DMS53 treated with DMSO at 0.1 percent for 48 hours (cell line): Measurements from ENCODE around the gene AVEN.
"Not testable (repeated sequence)": the region's sequence is repeated elsewhere in the genome, so short reads cannot be mapped to it uniquely, and the experiment has no call there.

Experiments used
- DNase-seq: peaks from one replicate; lab custom pipeline; 2025; ENCODE audit not compliant: unreplicated experiment; lab: John Stamatoyannopoulos, UW

AVEN gene

DNA sequence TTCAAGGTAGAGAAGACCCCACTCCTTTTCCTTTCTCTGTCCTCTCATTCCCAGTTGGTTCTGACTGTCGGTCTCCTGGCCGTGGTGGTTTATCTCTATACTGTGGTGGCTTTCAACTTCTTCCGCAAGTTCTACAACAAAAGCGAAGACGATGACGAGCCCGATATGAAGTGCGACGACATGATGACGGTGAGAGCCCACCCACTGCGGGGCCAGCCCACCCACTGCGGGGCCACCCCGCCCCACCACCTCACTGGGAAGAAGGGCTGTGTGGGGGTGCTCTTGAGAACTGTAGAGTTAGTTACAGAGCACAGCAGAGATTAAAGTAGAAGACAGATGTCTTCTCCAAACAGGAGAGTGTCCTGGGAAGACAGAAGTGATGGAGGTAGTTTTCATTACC, 181.3 kb downstream of the AVEN start:
- DNase-seq = no peak

DNA sequence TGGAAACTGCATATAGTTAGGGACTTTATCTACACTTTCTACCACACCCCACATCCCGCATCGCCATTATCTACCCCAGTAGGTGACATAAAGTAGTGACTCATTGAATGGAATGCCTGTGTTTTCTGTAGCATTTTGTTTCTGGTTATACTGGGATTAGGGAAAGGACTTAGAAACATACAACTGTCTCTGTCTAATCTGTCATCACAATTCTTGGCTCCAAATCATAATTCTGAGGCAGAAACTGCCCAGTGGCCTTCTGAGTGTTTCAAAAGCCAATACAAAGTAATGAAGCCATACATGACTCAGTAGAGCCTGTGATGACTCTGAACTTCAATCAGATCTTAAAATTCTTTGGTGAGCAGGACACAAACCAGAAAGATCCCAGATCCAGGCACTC, 186.4 kb downstream of the AVEN start:
- no peak for DNase-seq

DNA sequence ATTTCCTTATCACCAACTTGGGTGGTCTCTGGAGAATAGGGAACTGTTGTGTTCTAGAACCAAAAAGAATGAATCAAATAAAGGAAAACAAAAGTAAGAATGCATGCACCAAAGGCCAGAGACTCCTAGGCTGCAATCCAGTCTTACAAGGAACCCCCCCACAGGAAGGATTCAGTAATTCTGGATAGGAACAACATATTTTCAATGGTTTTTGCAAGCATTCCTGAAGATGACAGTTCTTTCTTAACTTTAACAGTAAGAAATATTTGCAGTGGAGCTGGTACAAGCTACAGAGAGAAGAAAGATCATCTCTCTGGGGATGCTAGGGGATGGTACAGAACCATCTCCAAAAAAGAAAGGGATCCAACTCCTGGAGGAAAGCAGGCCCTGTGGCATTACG, 186.9 kb downstream of the AVEN start:
- DNase-seq = no peak

DNA sequence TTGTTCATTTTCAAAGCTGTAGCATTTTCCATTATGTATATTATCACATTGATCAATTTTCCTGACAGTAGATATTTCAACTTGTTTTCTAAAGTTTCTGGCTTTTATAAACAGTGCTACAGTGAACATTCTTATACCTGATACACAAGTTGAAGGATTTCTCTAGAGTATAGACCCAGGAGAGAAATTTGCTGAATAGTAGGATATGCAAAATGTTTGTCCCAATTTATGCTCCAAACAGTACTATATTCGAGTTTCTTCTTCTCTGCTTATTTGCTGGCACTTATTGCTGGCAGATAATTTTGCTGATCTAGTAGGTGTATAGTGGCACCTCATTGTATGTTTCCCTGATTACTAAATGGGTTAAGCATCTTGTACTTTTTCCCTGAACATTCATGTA, 187.9 kb downstream of the AVEN start:
- DNase-seq = no peak

DNA sequence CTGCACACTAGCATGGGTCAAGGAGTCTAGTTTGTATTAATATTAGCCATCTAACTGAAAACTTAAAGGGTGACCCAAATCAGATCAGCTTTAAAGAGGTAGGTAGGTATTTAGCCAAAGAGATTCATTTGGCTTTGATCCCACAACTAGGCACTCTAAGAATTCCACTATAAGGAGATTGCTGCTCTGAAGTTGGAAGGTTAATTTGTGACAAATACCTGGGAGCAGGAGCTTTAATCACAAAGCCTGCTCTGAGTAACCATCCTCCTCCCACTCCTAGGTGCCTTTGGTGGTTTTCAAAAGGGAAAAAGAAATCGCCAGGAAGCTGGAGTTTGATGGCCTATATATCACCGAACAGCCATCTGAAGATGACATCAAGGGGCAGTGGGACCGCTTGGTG, 191.0 kb downstream of the AVEN start:
- no peak for DNase-seq

DNA sequence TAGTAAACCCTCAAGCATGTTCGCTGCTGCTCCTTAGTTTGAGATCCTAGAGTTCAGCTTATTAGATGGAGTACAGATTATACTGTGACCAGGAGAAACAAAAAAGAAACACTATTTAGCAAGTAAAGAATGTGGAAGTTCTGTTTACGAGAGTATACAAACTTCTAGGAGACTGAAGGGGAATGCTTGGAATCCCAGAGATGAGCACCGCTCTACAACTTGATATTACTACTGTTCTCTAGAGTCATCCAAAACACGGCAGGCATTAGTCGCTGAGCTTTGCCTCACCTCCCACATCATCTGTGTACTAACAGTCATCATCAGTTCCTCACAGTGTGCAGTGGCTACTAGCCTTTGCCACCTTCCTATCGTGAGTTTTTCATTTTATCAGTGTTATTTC, 192.1 kb downstream of the AVEN start:
- DNase-seq = no peak

DNA sequence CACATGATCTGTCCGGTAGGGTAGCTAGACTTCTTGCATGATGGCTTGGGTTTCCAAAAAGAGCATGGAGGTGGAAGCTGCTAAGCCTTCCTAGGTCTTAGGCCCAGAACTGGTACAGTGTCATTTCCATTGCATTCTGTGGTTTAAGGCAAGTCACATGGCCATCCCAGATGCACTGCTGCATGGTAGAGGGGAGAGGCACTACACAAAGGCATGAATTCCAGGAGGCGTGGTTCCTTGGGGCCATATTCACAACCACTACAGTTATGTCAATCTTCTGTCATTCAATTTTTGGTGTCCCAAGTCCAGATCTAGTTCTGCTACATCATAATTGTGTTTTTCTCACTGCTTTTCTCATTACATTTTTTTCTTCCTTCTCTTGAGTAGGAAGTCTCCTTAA, 192.9 kb downstream of the AVEN start:
- DNase-seq = no peak

DNA sequence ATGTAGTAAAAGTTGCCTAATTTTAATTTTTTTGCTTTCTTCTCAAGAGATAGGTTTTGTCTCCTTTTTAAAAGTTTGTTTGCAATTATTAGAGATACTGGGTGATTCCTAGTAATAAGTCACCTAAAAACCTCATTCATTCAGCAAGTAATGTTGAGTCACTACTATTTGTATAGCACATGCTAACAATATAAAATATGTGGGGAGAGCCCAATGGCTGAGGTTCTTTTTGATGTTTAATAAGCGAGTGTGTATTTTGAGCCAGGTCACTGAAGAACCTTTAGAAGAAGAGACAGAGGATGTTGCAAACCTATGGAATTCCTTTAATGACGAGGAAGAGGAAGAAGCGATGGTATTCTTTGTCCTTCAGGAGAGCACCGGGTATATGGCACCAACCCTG, 194.4 kb downstream of the AVEN start:
- no peak for DNase-seq

DNA sequence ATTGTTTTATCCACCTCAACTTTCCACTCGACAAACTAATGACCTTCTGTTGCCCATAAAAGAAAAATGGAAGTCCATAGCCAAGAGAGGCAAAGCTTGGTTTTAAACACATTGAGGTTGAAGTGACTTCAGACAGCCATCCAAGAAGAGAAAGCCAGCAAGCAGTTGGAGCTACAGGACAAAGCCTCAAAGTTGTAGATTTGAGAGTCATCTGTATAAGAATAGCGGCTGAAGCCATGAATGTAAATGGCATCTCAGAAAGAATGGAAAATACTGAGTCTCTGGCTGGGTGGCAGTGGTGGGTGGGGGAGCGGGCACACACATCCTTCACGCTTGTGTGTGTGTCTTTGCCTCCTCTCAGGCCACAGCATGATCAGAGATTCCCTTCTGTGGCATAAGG, 194.8 kb downstream of the AVEN start:
- no peak for DNase-seq

DNA sequence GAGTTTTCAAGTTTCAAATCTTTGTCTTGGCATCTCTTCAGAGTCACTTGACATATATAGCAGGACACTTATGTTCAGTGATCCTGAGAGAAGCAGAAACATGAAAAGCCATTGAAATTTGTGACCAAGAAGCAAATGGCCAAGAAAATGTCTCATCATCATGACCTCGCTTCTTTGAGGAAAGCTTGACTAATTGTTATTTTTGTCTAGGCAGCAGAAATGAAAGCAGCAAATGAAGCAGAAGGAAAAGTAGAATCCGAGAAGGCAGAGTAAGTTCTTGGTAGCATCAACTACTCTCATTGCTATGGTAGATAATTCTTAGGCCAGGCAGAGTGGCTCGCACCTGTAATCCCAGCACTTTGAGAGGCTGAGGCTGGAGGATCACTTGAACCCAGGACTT, 198.4 kb downstream of the AVEN start:
- no peak for DNase-seq

DNA sequence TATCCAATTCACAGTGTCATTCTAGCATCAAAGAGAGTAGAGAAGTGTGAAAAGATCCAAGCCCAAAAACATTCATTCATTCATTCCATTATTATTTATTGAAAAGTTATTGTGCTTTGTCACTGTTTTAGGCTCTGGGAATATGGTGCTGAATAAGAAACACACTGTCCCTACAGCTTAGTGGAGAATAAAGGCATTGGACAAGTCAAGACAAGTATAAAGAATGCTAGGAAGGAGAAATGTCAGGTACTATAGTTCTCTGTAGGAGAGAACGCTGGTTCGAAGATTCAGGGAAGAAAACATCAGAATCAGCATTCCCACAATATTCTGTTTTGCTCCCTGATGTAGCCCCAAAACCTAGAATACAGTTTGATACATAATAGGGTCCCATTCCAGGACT, 199.5 kb downstream of the AVEN start:
- DNase-seq = no peak

DNA sequence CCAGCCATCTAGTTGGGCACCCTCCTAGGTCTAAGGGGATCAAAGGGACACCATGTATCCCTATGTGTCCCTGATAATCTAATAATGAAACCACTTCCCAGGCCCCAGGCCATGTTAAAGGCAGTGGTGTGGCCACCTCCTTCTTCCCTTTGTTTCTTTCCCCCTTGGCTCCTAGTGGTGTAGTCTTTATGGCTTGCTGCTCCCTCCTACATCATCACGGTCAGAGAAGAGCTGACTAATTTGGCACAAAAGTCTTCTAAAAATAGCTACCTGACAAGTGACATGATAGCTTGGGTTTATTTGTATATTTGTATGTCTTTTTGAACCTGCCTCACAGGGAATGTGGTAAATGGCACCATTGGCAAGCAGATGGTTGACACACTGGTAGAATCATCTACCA, 201.7 kb downstream of the AVEN start:
- no peak for DNase-seq

DNA sequence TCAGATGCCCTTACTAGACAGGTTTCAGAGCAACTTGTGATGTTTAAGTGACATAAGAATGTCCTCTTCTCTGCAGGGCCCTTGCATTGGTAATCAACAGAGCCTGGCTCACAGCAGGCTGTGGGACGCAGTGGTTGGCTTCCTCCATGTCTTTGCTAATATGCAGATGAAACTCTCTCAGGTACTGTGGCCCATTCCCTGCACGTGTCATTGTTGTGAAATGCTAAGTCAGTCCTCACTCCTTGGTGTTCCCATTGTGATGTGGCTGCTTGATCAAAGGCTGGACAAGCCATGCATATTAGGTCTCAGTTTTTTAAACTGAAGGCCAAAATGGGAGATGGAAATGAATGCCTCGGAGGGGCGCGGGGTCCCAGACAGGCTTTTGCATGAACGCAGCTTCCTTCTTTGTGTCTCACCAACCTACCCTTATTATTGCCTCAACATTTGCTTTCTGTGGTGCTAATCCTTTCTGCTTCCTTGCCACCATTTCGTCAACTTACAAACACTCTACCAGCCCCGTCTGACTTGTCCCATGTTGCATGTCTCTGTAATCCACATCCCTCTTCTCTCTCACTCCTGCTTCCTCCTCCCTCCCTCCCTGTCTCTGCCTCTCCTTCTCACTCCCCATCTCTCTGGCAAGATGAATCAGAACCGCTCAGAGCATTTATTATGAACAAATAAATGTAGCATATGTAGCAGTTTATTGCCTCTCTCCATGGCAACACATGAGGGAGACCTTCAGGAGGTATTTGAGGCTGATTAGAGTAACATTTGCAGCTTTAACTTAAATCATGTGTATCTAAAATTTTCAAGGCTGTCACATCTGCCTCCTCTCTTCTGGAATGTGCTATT, 203.9 kb downstream of the AVEN start:
- no peak for DNase-seq

DNA sequence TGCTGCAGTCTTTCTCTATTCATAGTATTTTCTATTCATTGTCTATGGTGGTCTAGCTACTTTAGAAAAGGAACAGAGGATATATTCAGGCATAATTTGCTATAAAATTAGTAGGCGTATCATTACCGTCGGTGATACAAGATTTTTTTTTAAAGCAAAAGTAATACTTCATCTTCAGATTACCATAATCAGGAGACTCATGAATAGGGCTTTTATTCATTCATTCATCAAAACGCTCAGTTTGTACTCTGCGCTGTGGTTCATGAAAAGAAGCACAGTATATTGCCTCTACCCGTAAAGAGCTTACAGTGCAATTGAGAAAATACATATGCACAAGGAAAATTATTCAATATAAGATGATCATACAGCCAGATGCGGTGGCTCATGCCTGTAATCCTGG, 207.4 kb downstream of the AVEN start:
- DNase-seq = no peak

DNA sequence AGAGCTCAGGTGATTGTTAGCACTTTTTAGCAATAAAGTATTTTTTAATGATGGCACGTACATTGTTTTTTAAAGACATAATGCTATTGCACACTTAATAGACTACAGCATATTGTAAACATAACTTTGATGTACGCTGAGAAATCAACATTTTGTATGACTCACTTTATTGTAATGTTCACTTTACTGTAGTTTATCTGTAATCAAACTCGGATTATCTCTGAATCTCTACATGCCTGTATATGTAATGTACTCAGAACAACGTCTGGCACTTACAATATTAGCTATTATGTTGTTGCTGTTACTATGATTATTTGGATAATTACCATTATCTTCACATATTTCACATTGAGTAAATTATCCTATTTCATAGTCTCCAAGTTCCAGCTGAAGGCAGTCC, 208.7 kb downstream of the AVEN start:
- DNase-seq = no peak

DNA sequence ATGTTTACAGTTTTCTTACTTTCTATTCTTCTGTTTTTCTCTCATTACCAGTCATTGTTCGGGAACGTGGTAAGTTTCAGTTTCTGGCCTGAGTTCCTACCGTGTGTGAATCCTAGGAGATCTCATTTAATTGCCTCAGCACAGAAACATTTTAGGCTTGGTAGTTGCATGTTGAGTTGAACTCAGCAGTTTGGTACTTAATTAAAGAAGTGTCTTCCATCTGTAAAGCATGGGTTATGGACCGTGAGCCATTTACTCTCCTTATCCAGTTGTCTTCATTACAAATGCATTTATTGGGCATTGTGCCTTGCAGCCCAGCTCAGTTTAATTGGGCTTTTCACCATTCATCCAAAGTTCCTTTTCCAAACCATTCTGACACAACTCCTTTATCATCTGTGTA, 212.8 kb downstream of the AVEN start:
- DNase-seq = no peak

DNA sequence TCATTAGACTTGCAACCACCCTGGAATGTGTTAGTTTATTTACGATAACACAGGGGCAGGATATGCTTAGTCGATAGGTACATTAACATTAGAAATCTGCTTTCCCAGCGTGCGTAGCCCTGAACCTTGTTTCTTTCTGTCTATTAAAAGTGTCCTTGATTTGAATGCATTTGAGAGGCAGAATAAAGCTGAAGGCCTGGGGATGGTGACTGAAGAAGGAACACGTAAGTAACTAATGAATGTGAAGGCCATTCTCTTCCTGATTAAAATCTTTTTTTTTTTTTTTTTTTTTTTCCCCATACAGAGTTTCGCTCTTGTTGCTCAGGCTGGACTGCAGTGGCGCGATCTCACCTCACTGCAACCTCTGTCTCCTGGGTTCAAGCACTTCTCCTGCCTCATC, 213.6 kb downstream of the AVEN start:
- no peak for DNase-seq

DNA sequence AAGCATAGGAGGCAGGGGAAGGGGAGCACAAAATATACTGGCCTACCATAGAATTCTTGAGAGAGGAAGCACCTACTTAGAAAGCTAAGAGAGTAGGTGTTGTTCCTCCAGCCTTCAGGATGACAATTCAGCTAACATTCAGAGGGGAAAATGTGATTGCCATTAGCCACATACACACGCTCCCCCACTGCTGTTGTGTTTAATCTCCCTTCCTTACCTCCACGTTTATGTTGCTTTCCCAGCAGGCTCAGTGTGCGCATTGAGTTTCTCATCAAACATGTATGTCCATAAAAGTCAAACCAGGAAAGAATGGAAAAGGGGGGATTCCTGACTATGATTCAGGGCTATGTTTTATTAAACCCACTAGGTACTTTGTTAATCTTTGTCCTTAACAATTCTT, 215.9 kb downstream of the AVEN start:
- no peak for DNase-seq

DNA sequence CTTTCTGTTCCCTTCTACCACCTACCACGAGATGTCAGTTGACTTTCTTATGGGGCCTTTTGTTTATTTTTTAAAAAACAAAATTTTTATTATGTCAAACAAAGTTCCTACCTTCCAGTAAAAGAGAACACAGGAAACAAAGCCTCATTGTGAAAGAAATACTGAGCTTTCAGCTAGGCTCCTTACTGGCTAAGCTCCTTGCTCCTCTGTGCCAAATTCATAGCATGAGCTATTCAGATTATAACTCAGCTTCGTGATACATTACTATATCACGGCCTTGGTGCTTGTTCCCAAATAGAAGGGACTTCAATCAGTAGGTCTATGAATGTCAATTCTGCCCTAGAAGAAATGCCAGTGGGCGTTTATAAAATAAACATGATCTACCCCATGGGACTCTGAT, 216.5 kb downstream of the AVEN start:
- DNase-seq = no peak

DNA sequence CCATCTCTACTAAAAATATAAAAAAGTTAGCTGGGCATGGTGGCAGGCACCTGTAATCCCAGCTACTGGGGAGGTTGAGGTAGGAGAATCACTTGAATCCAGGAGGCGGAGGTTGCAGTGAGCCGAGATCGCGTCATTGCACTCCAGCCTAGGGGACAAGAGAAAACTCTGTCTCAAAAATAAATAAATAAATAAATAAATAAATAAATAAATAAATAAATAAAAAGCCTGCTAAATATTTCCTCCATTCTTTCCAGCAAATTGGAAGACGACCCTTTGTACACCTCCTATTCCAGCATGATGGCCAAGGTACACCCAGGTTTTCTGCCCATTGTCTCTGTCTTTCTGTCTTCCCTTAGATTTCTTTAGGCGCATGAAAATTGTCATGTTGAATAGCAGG, 219.5 kb downstream of the AVEN start:
- not testable (repeated sequence) for DNase-seq
